Activated gamma-delta T cell treated with anti-CD3 and anti-CD28 coated beads, Interleukin-2, amount 50 U/mL, for 16 hours (primary cell): ENCODE results near the gene NTRK2.

Source experiments
- DNase-seq: peaks from one replicate; pipeline ENCODE4 v3.0.0-alpha.2; 2020; ENCODE audit warnings: low read depth

NTRK2 gene

DNA sequence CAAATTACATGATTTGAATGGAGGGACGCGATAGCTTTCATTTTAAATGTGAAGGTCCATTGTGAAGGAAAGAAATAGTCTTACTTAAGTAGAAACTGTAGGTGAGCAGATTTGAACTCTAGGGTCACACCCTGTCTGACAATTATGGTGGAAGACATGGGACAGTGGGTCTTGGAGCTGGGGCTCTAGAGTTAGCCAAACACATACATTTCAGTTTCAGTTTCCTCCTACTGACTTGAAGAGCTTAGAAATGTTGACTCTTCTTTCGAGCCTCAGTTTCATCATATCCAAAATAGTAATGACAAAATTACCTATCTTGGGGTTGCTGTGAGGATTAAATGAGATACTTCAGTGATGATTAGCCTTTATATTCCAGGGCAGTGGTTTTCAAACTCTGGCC lies 314.2 kb downstream of the NTRK2 start:
- DNase-seq, result no peak

GRCh38 chr9:84988621-84989020 lies 319.1 kb downstream of the NTRK2 start:
- DNase-seq, result no peak

- DNase-seq, result no peak
These were observed 320.9 kb downstream of the NTRK2 start for GRCh38 chr9:84990416-84990815.

GRCh38 chr9:84990850-84991513 lies 321.5 kb downstream of the NTRK2 start:
- DNase-seq, result no peak

- DNase-seq, result no peak
These were observed 322.0 kb downstream of the NTRK2 start for GRCh38 chr9:84991514-84991870.

GRCh38 chr9:84992381-84992780 lies 322.9 kb downstream of the NTRK2 start:
- no peak for DNase-seq

GRCh38 chr9:84993105-84993504 lies 323.6 kb downstream of the NTRK2 start:
- DNase-seq, result no peak

GRCh38 chr9:84996029-84996428 lies 326.5 kb downstream of the NTRK2 start:
- no peak for DNase-seq

- no peak for DNase-seq
These were observed 327.2 kb downstream of the NTRK2 start for GRCh38 chr9:84996716-84997115.

DNA sequence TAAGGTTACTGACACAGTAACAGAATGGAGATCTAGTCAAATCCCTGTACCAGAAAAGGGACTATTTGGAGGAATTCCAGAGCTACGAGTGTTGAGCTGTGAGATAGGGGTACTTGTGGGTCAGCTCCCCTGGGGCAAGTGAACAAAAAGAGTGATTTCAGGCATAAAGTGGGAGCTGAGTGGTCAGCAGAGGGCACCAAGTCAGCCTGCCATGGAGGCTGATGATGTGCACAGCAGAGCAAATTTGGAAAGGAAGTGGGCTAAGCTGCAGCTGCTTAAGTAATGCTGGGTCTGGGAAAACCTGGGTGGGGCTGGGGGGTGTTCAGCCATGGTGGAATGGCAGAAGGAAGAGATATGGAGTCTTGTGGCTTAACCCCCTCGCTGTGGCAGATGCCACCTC lies 327.9 kb downstream of the NTRK2 start:
- no peak for DNase-seq

DNA sequence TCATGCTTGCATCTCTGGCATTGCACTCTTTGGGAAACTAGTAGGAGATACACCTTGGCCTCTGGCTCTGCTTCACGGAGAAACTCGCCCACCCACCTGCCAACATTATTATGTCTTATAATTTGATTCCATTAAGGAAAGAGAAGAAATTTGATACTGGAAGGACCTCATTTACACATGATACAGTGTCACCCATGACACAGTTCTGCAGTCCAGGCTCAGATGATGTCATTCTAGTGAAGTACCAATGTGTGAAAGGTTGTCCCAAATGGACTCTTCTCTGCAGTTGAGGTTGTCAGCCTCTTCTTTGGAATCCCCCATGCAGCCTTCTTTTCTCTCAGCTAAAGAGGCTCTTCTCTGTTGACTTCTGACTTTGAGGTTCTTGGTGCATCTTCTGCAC lies 329.1 kb downstream of the NTRK2 start:
- no peak for DNase-seq

DNA sequence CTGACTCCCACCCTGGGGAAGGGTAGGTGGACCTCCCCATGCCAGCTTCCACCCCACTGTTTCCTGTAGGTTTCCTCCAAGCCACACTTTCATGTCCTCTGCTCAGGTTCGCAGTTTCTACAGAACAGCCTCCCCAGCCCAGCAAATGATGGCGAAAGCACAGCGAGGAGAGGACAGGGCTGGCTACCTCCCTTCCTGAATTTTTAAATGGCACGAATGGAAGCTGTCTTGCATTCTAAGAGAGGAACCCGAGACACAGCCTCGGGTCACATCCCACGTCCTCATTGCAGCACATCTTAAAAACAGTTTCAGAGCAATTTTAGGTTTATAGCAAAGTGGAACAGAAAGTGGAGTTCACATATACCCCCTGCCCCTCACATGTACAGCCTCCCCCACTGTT lies 330.3 kb downstream of the NTRK2 start:
- no peak for DNase-seq

DNA sequence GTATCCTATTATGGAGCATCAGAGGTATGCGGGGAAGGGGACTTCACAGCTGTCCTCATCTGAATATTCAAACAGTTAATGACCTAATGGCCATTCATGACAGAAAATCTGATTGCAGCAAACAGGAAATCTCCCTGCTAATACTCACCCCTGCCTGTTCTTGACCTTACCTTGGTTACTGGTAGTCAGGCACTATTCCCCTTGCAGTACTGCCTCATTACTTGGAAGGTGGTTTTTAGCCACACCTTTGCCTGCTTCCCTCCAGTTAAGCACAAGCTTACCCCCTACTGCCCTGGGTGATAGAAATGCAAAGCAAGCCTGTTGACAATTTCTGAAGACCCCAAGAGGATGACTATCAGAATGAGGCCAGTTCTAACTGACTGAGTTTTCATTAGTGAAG lies 332.4 kb downstream of the NTRK2 start:
- DNase-seq, result no peak

- no peak for DNase-seq
These were observed 335.4 kb downstream of the NTRK2 start for GRCh38 chr9:85004818-85005413.

DNA sequence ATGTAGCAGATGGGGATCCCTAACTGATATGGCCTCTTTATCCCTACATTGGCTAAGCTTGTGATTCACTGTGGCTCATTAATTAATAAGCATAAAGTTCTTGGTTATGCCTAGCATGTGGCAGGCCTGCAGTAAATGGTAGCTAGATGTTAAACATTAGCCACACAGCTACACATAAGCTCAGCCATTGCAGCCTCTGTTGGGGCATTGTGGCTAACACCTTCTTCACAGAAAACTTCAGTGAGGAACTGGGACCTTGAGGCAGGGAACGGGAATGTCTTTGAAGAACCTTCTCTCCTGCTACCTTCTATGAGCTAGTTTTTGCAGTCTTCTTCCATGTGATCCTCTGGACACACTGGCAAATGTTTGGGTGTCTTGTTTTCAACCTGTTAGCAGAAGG lies 338.2 kb downstream of the NTRK2 start:
- no peak for DNase-seq

DNA sequence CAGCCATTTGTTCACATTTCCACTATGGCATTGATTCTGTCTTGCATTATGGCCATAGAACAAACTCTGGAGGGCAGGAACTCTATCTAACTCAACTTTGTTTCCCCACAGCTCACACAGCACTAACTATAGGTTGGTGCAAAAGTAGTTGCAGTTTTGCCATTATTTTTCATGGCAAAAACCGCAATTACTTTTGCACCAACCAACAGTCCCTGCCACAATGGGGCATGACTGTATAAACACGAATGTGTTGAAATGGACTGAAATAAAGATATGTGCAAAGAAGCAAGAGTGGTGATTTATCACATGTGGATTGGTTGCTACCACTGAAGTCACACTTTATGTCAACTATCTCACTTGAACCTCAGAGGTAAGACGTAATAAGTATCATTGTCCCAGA lies 338.7 kb downstream of the NTRK2 start:
- DNase-seq, result no peak

- DNase-seq, result no peak
These were observed 339.7 kb downstream of the NTRK2 start for GRCh38 chr9:85009251-85009650.

- DNase-seq, result no peak
These were observed 344.2 kb downstream of the NTRK2 start for GRCh38 chr9:85013703-85014102.

GRCh38 chr9:85014292-85014691 lies 344.8 kb downstream of the NTRK2 start:
- no peak for DNase-seq

DNA sequence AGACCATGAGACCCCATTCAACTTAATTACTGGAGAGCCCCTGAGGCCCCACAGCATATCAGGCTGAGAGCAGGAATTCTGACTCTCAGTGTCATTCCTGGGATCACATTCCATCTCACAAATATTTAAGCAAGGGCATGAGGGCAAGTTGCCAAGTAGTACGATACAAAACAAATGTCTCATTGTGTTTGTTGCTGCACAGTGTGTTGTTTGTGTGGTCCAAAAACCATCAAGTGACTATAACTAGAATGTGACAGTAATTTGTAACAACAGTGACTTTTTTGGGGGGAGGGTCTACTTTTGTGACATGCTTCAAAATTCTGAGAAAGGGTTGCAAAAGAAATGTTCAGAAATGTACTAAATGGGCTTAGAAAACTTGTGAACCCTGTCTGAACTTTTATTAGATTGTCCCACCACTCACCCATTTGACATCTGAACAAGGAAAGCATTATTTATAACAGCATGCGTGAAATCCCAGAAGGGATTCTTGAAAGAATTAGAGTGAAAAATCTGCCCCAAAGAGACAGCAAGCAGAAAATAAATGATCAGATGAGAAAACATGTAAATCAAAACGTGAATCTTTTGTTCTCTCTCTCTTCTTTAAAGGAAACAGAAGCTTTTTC lies 347.0 kb downstream of the NTRK2 start:
- DNase-seq, result no peak

DNA sequence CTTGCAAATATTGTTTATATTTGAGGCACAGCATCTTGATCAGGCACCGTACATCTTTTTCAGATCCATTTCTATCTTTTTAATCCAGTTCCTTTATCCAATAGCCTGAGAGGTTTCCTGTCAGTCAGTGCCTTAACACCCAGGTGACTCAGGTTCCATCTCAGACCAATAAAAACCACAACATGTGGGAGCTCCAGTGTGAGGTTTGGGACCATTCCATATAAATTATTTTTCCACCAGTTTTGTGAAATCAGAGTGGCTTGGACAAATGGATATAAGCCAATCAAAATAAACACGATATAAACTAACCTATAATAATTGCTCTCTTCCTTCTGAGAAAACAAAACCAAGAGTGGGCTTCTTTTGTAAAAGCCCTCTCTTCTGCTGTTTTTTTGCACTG lies 351.3 kb downstream of the NTRK2 start:
- no peak for DNase-seq

- no peak for DNase-seq
These were observed 352.2 kb downstream of the NTRK2 start for GRCh38 chr9:85021686-85022085.

DNA sequence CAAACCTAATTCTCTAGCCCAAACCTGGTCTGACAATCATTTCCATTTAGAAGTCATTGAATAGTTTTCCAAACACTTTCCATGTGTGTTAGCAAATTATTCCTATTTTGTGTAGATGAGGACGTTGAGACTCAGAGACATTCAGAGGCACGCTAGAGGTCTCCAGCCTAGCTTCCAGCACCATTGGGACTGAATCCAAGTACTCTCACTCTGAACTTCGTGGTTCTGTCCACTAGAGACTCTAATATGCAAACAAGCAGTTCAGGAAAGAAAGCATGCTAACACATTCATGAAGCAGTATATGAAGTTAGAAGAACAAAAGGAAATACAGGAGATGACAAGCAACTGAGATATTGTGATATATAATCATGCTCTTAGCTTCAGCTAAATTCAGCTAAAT lies 354.8 kb downstream of the NTRK2 start:
- no peak for DNase-seq

GRCh38 chr9:85025638-85026037 lies 356.1 kb downstream of the NTRK2 start:
- DNase-seq, result no peak
